Posterior vena cava (tissue), 2 donors: ENCODE data around the gene ZNF511. TPM values are rescaled to one million over a fixed set of nuclear protein-coding genes. Genes with fewer than 3 reads are reported as not detected.

ENCODE experiments used
- DNase-seq: peaks from one replicate; pipeline ENCODE4 v3.0.0-alpha.2; 2020; ENCODE audit warnings: low spot score
- intact Hi-C, 2 donors: fragments of 100-400 bp; cut with DNase I; formaldehyde crosslinking; loops; one replicate each; pipeline versions ENCODE4 v1.14.1 to v1.14.2; 2022 to 2023
- total RNA-seq, 2 donors: library from RNA; stranded (reverse); fragmentation: NEBNext Ultra II Directional; extraction: Animal tissue kit (Norgen Biotek cat#: 25700); gene quantifications; one replicate each; pipeline ENCODE4 v1.2.1, GENCODE V29; 2021
- donor health status: DM: yes; HTN: yes; CAD: no.
- donor health status: DM: yes; HTN: yes; CAD: no.

ZNF511 gene
- total RNA-seq, 2 donors from 2014 or later: 27.4 to 30.7 TPM

DNA sequence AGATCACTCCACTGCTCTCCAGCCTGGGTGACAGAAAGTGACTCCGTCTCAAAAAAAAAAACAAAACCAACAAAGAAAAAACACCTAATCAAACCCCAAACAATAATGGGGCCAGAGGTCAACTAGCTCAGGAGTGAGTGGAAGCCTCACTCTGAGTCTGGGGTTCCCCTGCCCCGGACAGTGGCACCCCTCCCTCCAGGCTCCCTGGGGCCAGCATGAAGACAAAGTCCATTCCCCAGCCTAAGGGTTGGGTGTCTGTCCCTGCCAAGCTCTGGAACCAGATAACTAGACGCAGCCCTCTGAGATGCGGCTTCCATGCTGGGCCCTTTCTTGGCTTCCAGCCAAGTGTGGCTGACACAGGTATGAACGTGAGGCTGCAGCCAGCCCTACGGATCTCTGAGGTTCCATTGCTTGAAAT lies 50.8 kb downstream of the ZNF511 start:
- DNase-seq: no peak
- intact Hi-C loops: no loop called here

GRCh38 chr10:133359972-133360610 lies 51.4 kb downstream of the ZNF511 start:
- intact Hi-C loops: no loop called here
- no peak for DNase-seq

DNA sequence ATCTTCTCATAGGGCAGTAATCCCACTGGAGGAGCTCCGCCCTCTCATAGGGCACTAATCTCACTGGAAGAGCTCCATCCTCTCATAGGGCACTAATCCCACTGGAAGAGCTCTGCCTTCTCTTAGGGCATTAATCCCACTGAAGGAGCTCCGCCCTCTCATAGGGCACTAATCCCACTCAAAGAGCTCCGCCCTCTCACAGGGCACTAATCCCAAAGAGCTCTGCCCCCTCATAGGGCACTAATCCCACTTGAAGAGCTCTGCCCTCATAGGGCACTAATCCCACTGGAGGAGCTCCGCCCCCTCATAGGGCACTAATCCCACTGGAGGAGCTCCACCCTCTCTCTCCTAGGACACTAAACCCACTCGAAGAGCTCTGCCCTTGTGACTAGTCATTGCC lies 52.5 kb downstream of the ZNF511 start:
- no peak for DNase-seq

DNA sequence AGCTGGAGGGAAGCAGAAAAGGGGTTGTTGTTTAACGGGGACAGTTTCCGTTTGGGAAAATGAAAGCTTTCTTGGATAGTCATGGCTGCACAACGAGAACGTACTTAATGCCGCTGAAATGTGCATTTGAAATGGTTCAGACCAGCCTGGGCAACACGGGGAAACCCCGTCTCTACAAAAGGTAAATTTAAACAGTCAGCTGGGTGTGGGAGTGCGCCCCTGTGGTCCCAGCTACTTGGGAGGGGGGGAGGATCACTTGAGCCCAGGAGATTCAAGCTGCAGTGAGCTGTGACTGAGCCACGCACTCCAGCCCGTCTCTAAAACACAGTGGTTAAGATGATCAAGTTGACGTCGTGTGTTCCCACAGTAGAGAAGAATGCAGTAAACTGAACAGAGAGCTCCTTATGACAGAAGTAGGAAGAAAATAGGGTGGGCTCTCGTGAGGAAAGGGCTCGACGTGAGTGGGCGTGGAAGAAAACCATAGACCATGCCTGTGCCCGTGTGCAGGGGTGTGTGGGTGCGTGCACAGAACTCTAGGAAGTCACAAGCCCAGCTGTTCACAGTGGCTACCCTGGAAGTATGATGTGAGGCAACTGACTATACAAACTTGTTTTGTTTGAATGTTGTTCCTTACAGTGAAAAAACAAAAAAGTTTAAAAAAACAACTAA lies 53.2 kb downstream of the ZNF511 start:
- intact Hi-C loops: no loop called here
- no peak for DNase-seq

More for the DNA sequence above, 52.5 kb downstream of the ZNF511 start:
- intact Hi-C loops: no loop called here

Other genes with a start within 250 kb of the ZNF511 start
- under 1 TPM; 0.10 to 0.56 TPM for gene ADGRA1, start 221.0 kb upstream of the ZNF511 start, total RNA-seq
- gene KNDC1, start 148.7 kb upstream of the ZNF511 start, total RNA-seq: under 1 TPM; 0.33 to 0.37 TPM
- gene UTF1, start 78.7 kb upstream of the ZNF511 start, total RNA-seq: not detected
- gene VENTX, start 71.1 kb upstream of the ZNF511 start, total RNA-seq: 1 to 10 TPM; 2.6 to 3.5 TPM
- 1 to 10 TPM; 7.0 to 9.0 TPM for gene ADAM8, start 32.0 kb upstream of the ZNF511 start, total RNA-seq
- gene TUBGCP2, start within 50 bp of the ZNF511 start, total RNA-seq: 10 to 100 TPM; 35.7 to 36.0 TPM
- not detected for gene CALY, start 28.0 kb downstream of the ZNF511 start, total RNA-seq
- not detected for gene PRAP1, start 38.5 kb downstream of the ZNF511 start, total RNA-seq
- gene FUOM, start 49.1 kb downstream of the ZNF511 start, total RNA-seq: 10 to 100 TPM; 13.8 to 17.6 TPM
- 10 to 100 TPM; 38.8 to 47.3 TPM for gene ECHS1, start 64.4 kb downstream of the ZNF511 start, total RNA-seq
- 1 to 10 TPM; 2.8 to 3.5 TPM for gene PAOX, start 70.3 kb downstream of the ZNF511 start, total RNA-seq
- gene MTG1, start 85.2 kb downstream of the ZNF511 start, total RNA-seq: 10 to 100 TPM; 24.5 to 25.6 TPM
- under 1 TPM; 0.14 to 0.19 TPM for gene SPRN, start 115.7 kb downstream of the ZNF511 start, total RNA-seq
- 1 to 10 TPM; 2.9 to 3.4 TPM for gene SCART1, start 145.0 kb downstream of the ZNF511 start, total RNA-seq
- gene CYP2E1, start 218.4 kb downstream of the ZNF511 start, total RNA-seq: 1 to 10 TPM; 2.1 to 2.9 TPM